Keratinocyte (primary cell): Measurements from ENCODE around the gene SSX2IP. TPM values are rescaled to one million over a fixed set of nuclear protein-coding genes. Genes with fewer than 3 reads are reported as not detected.

Experiments
- DNase-seq: peaks from one replicate; pipeline ENCODE4 v3.0.0-alpha.2; 2011; ENCODE audit warnings: low read depth, missing footprints, low spot score
- FAIRE-seq: peaks from 2 replicates; lab custom pipeline; 2011; peaks lifted over from hg19 to GRCh38; lab: Jason Lieb, UNC
- H2AFZ ChIP-seq: 2 replicates; pipeline ENCODE4 v1.6.0; 2012; ENCODE audit warnings: low read length, control low read depth, inconsistent platforms; ENCODE audit not compliant: control insufficient read depth
- H3K27ac ChIP-seq: 2 replicates; pipeline ENCODE4 v1.5.1; 2011; ENCODE audit warnings: low read length; ENCODE audit not compliant: control insufficient read depth, insufficient read depth
- H3K27me3 ChIP-seq: 3 replicates; pipeline ENCODE4 v1.6.0; 2011; ENCODE audit warnings: low read length; ENCODE audit not compliant: control insufficient read depth, insufficient read depth; ENCODE audit errors: extremely low read depth
- H3K36me3 ChIP-seq, 2 experiments: 2 replicates in 1 of 2; 3 replicates in 1 of 2; pipeline ENCODE4 v1.5.1; 2011; ENCODE audit warnings: low read length in 2 of 2, mild to moderate bottlenecking in 1 of 2; ENCODE audit not compliant: control insufficient read depth in 2 of 2, insufficient read depth in 2 of 2; ENCODE audit errors: extremely low read depth in 1 of 2
- H3K4me1 ChIP-seq: 3 replicates; pipeline ENCODE4 v1.5.1; 2011; ENCODE audit warnings: low read length; ENCODE audit not compliant: control insufficient read depth, insufficient read depth; ENCODE audit errors: extremely low read depth
- H3K4me2 ChIP-seq: 3 replicates; pipeline ENCODE4 v1.6.0; 2011; ENCODE audit warnings: low read depth, low read length; ENCODE audit not compliant: control insufficient read depth, insufficient read depth; ENCODE audit errors: extremely low read depth
- H3K4me3 ChIP-seq, 3 experiments: fragments of 200-600 bp in 1 of 3; sonication (generic) in 1 of 3; 2 replicates in 2 of 3; 3 replicates in 1 of 3; pipeline ENCODE4 v1.5.1; 2011 to 2016; ENCODE audit warnings: low read length in 3 of 3, mild to moderate bottlenecking in 3 of 3, control low read depth in 2 of 3, inconsistent platforms in 1 of 3, low read depth in 1 of 3, mixed read lengths in 1 of 3, mixed run types in 1 of 3, moderate library complexity in 1 of 3; ENCODE audit not compliant: control insufficient read depth in 2 of 3, insufficient read depth in 2 of 3; ENCODE audit errors: extremely low read depth in 1 of 3
- H3K79me2 ChIP-seq: 2 replicates; pipeline ENCODE4 v1.6.0; 2012; ENCODE audit warnings: low read length; ENCODE audit not compliant: control insufficient read depth, insufficient read depth
- H3K9ac ChIP-seq: 3 replicates; pipeline ENCODE4 v1.6.0; 2011; ENCODE audit warnings: low read length; ENCODE audit not compliant: control insufficient read depth, insufficient read depth; ENCODE audit errors: extremely low read depth
- H3K9me1 ChIP-seq: 3 replicates; pipeline ENCODE4 v1.6.0; 2011; ENCODE audit warnings: low read length; ENCODE audit not compliant: control insufficient read depth, insufficient read depth; ENCODE audit errors: extremely low read depth
- H3K9me3 ChIP-seq: 2 replicates; pipeline ENCODE4 v1.5.1; 2012; ENCODE audit warnings: low read depth, low read length; ENCODE audit not compliant: control insufficient read depth
- H4K20me1 ChIP-seq: 3 replicates; pipeline ENCODE4 v1.6.0; 2011; ENCODE audit warnings: low read length; ENCODE audit not compliant: control insufficient read depth, insufficient read depth; ENCODE audit errors: extremely low read depth
- CTCF ChIP-seq, 3 experiments: IDR thresholded peaks in 1 of 3; conservative IDR thresholded peaks in 1 of 3; optimal IDR thresholded peaks in 1 of 3; 2 replicates in 2 of 3; 3 replicates in 1 of 3; pipeline versions ENCODE3 to v1.5.1; 2011; ENCODE audit warnings: low read length in 3 of 3, mild to moderate bottlenecking in 3 of 3, moderate library complexity in 2 of 3, control low read depth in 1 of 3, inconsistent platforms in 1 of 3; ENCODE audit not compliant: insufficient read depth in 2 of 3; ENCODE audit errors: extremely low read depth in 1 of 3
- EZH2 ChIP-seq: IDR thresholded peaks from one replicate; pipeline ENCODE4 v1.6.1; 2012; ENCODE audit warnings: inconsistent platforms, mild to moderate bottlenecking, low read length, moderate library complexity
- dilution Hi-C: fragments of 300-500 bp; cut with MboI; formaldehyde crosslinking; loops from one replicate; pipeline ENCODE4 v1.7.0; 2020; ENCODE audit warnings: low sequenced_read_pairs; ENCODE audit not compliant: extremely low pct_ligation_motif_present
- polyA plus RNA-seq, 5 experiments: library from polyadenylated mRNA; depleted of rRNA in 3 of 5; stranded (reverse) in 3 of 5; stranded (forward) in 1 of 5; unstranded in 1 of 5; fragments of >200 nt; gene quantifications; 1 replicate in 1 of 5; 2 replicates in 3 of 5; 3 replicates in 1 of 5; pipeline versions ENCODE4 v1.2.1 to v1.2.3, GENCODE V29; 2011 to 2012; ENCODE audit warnings: missing spikeins in 2 of 5, low read depth in 1 of 5, low replicate concordance in 1 of 5

SSX2IP gene
- polyA plus RNA-seq, 1 donor (not counting 4 experiments of a cell fraction or from before 2014, with no cell fraction given) = 13.0 TPM

GRCh38 chr1:84715342-84716019 is 25.2 kb upstream of the SSX2IP start:
- no peaks in the 10 kb centered on the region for H3K9me3 ChIP-seq
- TF ChIP-seq CTCF (optimal IDR thresholded peaks at IDR 0.05 in 1 of 3, IDR thresholded peaks at IDR 0.05 in 1 of 3, conservative IDR thresholded peaks at IDR 0.05 in 1 of 3; ENCODE audit: extremely low read depth in 1 of 3, insufficient read depth in 2 of 3, low read length in 3 of 3) (no peak), EZH2 (no peak)
- dilution Hi-C loops = no loop called here
- no peaks in the 10 kb centered on the region for H3K36me3 ChIP-seq
- no peaks in the 10 kb centered on the region for H3K79me2 ChIP-seq
- H3K9ac ChIP-seq = no peak overlapping the region
- FAIRE-seq (no peak), DNase-seq (no peak)
- H3K4me3 ChIP-seq = no peak overlapping the region
- H3K27me3 ChIP-seq = no peaks in the 10 kb centered on the region
- H3K9me1 ChIP-seq = no peaks in the 10 kb centered on the region
- H2AFZ ChIP-seq = no peak overlapping the region
- H3K4me1 ChIP-seq = no peaks in the 10 kb centered on the region
- H4K20me1 ChIP-seq = no peaks in the 10 kb centered on the region
- no peak overlapping the region for H3K27ac ChIP-seq
- no peak overlapping the region for H3K4me2 ChIP-seq

GRCh38 chr1:84712276-84712874 is 22.1 kb upstream of the SSX2IP start:
- no peaks in the 10 kb centered on the region for H3K9me1 ChIP-seq
- DNase-seq (no peak), FAIRE-seq (no peak)
- no peak overlapping the region for H3K4me2 ChIP-seq
- TF ChIP-seq CTCF (optimal IDR thresholded peaks at IDR 0.05 in 1 of 3, IDR thresholded peaks at IDR 0.05 in 1 of 3, conservative IDR thresholded peaks at IDR 0.05 in 1 of 3; ENCODE audit: extremely low read depth in 1 of 3, insufficient read depth in 2 of 3, low read length in 3 of 3) (no peak), EZH2 (no peak)
- H4K20me1 ChIP-seq = no peaks in the 10 kb centered on the region
- no peaks in the 10 kb centered on the region for H3K36me3 ChIP-seq
- no peak overlapping the region for H3K4me3 ChIP-seq
- no peak overlapping the region for H3K27ac ChIP-seq
- H3K27me3 ChIP-seq = no peaks in the 10 kb centered on the region
- no peaks in the 10 kb centered on the region for H3K4me1 ChIP-seq
- no peaks in the 10 kb centered on the region for H3K9me3 ChIP-seq
- no peaks in the 10 kb centered on the region for H3K79me2 ChIP-seq
- H3K9ac ChIP-seq = no peak overlapping the region
- dilution Hi-C loops = no loop called here
- H2AFZ ChIP-seq = no peak overlapping the region
